ENCODE data around the gene TEX101.

The TEX101 gene

DNA sequence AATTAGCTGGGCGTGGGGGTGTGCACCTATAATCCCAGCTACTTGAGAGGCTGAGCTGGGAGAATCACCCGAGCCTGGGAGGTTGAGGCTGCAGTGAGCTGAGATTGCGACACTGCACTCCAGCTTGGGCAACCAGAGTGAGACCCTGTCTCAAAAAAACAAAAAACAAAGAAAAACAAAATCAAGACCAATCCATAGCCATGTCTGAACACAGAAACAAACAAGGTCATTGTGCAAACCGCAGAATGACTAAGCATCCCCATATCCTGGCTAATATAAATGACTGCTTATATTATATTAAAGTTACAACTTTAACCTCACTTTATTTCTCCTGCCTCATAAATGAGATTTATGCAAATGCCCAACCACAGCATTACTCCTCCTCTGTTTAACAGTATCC is 53.0 kb downstream of the TEX101 start:
- Histone ChIP-seq H3K27ac (ENCODE audit: low read depth, low read length) (no peak overlapping the region), H3K9ac (ENCODE audit: low read length in 5 of 5) (no peak overlapping the region), H3K27me3 (ENCODE audit: control insufficient read depth in 5 of 5, insufficient read depth in 4 of 5, low read length in 5 of 5) (peaks cover 0 to 9% (median 6%) of the 10 kb centered on the region in 5 donors), H3K4me1 (ENCODE audit: control insufficient read depth in 5 of 5, insufficient read depth in 5 of 5, low read length in 5 of 5) (peaks cover 0 to 29% (median 23%) of the 10 kb centered on the region in 5 donors), H3K36me3 (ENCODE audit: control insufficient read depth in 5 of 5, insufficient read depth in 5 of 5, low read length in 5 of 5) (no peaks in the 10 kb centered on the region), H3K9me3 (ENCODE audit: control insufficient read depth in 5 of 5, low read length in 5 of 5) (no peaks in the 10 kb centered on the region), H3K4me3 (ENCODE audit: low read depth in 1 of 5, low read length in 5 of 5) (no peak overlapping the region)
